EH (cell line): ENCODE results near the gene KANSL1.

ENCODE experiments used
- DNase-seq: peaks from one replicate; pipeline ENCODE4 v3.0.0-alpha.2; 2015; ENCODE audit warnings: low read depth

KANSL1 gene

DNA sequence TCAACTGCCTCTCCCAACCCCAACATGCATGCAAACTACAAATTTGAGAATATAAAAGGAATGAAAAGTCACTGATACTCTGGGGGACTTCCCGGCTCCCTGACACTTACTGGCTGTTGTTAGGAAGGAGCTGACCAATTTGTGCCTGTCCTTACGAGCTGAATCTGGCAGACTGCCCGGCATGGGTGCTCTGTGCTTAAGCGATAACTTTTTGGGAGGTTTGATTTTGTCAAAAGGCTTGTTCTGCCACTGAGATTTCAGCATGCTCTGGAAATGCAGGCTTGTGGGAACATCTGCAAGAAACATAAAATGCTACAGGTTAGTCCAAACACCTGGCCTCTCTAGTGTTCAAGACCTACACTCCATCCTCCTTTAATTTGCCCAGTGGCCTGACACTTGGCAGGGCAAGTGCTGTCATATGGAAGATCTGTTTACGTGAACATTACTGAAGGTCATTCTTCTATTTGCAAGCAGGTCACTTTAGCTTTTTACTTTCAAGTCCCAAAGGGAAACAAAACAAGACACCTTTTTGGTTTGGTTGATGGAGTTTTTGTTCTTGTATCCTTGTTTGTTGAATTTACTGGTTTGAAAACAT is 153.5 kb downstream of the KANSL1 start:
- no peak for DNase-seq

- DNase-seq = no peak
These were observed 154.3 kb downstream of the KANSL1 start for GRCh38 chr17:46038937-46039336.

- no peak for DNase-seq
These were observed 154.8 kb downstream of the KANSL1 start for GRCh38 chr17:46038414-46038813.

DNA sequence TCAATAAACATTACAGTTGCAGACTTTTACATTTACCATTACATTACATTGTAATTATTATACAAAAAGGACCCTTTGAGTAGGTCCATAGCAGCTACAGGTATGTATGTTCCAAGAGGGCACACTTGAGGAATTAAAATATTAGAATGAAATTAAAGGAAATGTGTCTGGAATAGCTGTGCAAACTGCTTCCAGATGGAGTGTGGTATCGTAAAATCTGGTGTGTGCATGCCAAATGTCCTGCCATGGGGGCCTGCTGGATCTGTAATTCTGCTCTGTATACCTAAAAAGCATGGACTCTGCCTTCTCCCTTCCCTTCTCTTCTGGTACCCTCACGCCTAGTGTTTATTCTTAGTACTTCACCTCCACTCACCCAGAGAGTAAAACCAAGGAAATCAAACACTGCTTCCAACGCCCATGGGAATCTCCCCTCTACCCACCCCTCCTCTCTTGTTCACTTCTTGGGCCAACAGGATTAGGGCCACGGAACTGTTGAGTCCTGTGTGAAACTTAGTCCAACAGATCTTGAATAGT is 155.4 kb downstream of the KANSL1 start:
- no peak for DNase-seq

GRCh38 chr17:46036491-46036890 is 156.7 kb downstream of the KANSL1 start:
- no peak for DNase-seq

DNA sequence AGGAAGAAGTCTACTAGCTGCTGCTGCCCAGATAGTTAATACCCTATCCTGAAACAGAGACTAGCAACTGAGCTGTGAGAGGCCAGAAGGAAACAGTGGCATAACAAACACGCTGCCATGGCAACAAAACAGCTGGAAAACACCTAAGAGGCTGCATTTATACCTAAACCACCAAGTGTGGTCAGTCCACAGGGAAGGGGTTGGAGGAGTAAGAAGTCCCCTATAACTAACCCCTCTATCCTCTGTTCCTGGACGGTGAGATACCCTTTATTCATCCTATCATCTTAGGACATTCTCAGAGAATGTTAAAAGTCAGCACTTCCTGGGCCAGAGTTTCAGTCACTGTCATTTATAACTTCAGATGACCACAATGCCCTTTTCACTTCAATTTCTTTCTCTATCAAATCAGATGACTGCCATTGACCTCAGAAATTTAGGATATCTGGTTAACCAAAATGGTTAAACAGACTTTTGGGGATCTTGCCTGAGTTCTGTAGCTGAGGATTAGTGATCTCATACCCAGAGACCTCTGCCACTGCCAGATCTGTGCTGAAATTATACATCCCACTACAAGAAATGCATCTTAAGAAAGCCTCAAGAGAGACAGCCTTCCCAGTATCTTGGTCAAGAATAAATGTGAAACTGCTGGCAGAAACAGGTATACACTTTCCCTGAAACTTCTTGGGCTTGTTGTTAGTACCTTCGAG is 158.0 kb downstream of the KANSL1 start:
- no peak for DNase-seq

DNA sequence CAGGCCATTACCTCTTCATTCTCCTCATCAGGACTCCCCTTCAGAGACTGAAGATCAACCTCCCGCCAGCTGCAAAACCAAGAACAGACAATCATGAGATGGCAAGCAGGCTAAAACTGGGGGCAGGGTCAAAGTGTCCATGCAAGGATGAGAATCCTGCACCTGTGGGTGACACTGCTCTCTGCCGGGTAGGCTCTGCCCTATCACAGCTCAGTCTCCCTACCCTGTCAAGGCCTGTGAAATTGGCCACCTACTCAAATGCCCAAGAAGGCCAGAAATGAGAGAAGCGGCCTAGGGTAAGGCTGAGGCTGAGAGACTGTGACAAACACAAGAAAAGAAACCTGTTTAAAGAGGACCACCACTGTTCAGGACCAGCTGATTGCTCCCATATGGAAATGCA is 159.8 kb downstream of the KANSL1 start:
- DNase-seq = no peak

- DNase-seq = no peak
These were observed 160.3 kb downstream of the KANSL1 start for GRCh38 chr17:46032909-46033308.

DNA sequence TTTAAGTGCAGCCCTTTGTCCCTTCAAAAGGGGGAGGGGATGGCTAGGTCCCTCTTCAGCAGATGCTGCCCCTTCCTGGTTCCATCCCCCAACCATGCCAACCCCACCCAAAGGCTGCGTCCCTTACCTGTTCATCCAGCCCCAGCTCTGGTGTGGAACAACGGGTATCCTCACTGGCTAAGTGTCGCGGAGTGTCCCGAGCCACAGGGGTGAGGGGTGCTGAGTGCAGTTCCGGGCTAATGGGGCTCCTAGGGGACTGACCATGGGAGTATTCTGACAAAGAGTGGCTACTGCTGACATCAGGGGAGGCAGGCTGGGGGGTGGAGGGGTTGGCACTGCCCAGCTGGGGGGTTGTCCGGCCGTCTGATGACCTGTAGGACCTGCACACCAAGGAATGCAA is 161.3 kb downstream of the KANSL1 start:
- DNase-seq = no peak

DNA sequence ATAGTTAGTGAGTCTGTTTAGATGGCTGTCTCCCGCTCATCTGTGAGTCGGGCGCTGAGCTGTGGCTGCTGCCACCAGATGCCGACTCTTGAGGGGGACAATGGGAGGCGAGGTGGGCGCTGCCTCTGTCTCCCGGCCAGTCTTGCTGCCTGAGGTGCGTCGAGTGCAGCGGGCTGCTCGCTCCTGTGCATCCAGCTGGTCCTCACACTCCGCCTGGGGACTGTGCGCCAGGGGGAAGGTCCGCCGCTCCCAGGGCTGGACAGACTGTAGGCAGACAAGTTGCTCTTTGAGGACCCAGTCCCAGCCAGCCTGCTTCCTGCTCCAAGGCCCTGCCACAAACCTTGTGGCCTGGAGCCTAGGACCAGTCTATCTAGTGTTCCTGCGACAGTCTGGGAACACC is 161.8 kb downstream of the KANSL1 start:
- no peak for DNase-seq

- DNase-seq = no peak
These were observed 162.5 kb downstream of the KANSL1 start for GRCh38 chr17:46030752-46031151.

DNA sequence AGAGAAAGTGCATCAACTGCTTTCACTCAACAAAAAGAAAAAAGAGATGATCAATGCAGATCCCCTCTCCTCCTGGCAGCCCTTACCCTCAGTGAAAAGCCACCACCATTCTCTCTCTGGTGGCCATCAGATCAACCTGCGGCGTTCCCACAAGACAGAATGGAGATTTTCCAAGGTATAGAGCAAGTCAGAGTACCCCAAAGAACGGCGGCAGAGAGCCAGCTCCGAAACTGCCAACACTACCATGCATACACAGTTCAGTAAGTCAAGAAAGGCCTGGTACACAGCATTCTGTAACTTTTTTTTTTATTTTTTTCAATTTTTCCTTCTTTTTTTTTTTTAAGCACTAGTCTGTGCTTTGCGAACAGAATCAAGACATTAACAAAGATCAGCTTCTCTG is 163.6 kb downstream of the KANSL1 start:
- no peak for DNase-seq

GRCh38 chr17:46028981-46029565 is 164.2 kb downstream of the KANSL1 start:
- no peak for DNase-seq

- no peak for DNase-seq
These were observed 164.9 kb downstream of the KANSL1 start for GRCh38 chr17:46028374-46028773.

DNA sequence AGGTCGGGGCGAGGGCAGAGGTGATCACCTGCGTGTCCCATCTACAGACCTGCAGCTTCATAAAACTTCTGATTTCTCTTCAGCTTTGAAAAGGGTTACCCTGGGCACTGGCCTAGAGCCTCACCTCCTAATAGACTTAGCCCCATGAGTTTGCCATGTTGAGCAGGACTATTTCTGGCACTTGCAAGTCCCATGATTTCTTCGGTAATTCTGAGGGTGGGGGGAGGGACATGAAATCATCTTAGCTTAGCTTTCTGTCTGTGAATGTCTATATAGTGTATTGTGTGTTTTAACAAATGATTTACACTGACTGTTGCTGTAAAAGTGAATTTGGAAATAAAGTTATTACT is 165.3 kb downstream of the KANSL1 start:
- no peak for DNase-seq

DNA sequence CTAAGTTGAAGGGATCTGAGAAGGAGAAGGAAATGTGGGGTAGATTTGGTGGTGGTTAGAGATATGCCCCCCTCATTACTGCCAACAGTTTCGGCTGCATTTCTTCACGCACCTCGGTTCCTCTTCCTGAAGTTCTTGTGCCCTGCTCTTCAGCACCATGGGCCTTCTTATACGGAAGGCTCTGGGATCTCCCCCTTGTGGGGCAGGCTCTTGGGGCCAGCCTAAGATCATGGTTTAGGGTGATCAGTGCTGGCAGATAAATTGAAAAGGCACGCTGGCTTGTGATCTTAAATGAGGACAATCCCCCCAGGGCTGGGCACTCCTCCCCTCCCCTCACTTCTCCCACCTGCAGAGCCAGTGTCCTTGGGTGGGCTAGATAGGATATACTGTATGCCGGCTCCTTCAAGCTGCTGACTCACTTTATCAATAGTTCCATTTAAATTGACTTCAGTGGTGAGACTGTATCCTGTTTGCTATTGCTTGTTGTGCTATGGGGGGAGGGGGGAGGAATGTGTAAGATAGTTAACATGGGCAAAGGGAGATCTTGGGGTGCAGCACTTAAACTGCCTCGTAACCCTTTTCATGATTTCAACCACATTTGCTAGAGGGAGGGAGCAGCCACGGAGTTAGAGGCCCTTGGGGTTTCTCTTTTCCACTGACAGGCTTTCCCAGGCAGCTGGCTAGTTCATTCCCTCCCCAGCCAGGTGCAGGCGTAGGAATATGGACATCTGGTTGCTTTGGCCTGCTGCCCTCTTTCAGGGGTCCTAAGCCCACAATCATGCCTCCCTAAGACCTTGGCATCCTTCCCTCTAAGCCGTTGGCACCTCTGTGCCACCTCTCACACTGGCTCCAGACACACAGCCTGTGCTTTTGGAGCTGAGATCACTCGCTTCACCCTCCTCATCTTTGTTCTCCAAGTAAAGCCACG is 165.9 kb downstream of the KANSL1 start:
- DNase-seq = no peak

DNA sequence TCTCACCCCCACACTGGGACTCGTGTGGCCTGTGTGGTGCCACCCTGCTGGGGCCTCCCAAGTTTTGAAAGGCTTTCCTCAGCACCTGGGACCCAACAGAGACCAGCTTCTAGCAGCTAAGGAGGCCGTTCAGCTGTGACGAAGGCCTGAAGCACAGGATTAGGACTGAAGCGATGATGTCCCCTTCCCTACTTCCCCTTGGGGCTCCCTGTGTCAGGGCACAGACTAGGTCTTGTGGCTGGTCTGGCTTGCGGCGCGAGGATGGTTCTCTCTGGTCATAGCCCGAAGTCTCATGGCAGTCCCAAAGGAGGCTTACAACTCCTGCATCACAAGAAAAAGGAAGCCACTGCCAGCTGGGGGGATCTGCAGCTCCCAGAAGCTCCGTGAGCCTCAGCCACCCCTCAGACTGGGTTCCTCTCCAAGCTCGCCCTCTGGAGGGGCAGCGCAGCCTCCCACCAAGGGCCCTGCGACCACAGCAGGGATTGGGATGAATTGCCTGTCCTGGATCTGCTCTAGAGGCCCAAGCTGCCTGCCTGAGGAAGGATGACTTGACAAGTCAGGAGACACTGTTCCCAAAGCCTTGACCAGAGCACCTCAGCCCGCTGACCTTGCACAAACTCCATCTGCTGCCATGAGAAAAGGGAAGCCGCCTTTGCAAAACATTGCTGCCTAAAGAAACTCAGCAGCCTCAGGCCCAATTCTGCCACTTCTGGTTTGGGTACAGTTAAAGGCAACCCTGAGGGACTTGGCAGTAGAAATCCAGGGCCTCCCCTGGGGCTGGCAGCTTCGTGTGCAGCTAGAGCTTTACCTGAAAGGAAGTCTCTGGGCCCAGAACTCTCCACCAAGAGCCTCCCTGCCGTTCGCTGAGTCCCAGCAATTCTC is 166.8 kb downstream of the KANSL1 start:
- DNase-seq = no peak

DNA sequence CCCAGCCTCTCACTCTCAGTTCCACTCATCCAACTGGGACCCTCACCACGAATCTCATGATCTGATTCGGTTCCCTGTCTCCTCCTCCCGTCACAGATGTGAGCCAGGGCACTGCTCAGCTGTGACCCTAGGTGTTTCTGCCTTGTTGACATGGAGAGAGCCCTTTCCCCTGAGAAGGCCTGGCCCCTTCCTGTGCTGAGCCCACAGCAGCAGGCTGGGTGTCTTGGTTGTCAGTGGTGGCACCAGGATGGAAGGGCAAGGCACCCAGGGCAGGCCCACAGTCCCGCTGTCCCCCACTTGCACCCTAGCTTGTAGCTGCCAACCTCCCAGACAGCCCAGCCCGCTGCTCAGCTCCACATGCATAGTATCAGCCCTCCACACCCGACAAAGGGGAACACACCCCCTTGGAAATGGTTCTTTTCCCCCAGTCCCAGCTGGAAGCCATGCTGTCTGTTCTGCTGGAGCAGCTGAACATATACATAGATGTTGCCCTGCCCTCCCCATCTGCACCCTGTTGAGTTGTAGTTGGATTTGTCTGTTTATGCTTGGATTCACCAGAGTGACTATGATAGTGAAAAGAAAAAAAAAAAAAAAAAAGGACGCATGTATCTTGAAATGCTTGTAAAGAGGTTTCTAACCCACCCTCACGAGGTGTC is 167.6 kb downstream of the KANSL1 start:
- no peak for DNase-seq

DNA sequence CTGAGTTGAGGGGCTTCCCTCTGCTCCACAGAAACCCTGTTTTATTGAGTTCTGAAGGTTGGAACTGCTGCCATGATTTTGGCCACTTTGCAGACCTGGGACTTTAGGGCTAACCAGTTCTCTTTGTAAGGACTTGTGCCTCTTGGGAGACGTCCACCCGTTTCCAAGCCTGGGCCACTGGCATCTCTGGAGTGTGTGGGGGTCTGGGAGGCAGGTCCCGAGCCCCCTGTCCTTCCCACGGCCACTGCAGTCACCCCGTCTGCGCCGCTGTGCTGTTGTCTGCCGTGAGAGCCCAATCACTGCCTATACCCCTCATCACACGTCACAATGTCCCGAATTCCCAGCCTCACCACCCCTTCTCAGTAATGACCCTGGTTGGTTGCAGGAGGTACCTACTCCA is 168.2 kb downstream of the KANSL1 start:
- no peak for DNase-seq

DNA sequence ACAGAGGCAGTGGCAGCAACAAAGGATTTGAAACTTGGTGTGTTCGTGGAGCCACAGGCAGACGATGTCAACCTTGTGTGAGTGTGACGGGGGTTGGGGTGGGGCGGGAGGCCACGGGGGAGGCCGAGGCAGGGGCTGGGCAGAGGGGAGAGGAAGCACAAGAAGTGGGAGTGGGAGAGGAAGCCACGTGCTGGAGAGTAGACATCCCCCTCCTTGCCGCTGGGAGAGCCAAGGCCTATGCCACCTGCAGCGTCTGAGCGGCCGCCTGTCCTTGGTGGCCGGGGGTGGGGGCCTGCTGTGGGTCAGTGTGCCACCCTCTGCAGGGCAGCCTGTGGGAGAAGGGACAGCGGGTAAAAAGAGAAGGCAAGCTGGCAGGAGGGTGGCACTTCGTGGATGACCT is 168.6 kb downstream of the KANSL1 start:
- no peak for DNase-seq
